ENCODE results near the gene RTTN. TPM values are rescaled to one million over a fixed set of nuclear protein-coding genes. Genes with fewer than 3 reads are reported as not detected.
A peak's percentile ranks its signal among the peaks of the same experiment; 100 is the strongest.

RTTN gene
- total RNA-seq, 1 experiment from 2014 or later: 25.9 TPM

- BruUV-seq (replicated peaks): no TSS peak
These were observed 223.5 kb downstream of the RTTN start for GRCh38 chr18:69981948-69982347.

GRCh38 chr18:69980982-69981804 lies 224.3 kb downstream of the RTTN start:
- no peak for TF ChIP-seq EZH2 (IDR thresholded peaks at IDR 0.05; ENCODE audit: borderline replicate concordance, low read depth, low read length, poor library complexity, severe bottlenecking)
- TF ChIP-seq, protein P1, sequence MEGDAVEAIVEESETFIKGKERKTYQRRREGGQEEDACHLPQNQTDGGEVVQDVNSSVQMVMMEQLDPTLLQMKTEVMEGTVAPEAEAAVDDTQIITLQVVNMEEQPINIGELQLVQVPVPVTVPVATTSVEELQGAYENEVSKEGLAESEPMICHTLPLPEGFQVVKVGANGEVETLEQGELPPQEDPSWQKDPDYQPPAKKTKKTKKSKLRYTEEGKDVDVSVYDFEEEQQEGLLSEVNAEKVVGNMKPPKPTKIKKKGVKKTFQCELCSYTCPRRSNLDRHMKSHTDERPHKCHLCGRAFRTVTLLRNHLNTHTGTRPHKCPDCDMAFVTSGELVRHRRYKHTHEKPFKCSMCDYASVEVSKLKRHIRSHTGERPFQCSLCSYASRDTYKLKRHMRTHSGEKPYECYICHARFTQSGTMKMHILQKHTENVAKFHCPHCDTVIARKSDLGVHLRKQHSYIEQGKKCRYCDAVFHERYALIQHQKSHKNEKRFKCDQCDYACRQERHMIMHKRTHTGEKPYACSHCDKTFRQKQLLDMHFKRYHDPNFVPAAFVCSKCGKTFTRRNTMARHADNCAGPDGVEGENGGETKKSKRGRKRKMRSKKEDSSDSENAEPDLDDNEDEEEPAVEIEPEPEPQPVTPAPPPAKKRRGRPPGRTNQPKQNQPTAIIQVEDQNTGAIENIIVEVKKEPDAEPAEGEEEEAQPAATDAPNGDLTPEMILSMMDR (conservative IDR thresholded peaks at IDR 0.05; ENCODE audit: low read depth, low read length): no peak
- no peak overlapping the region for H3K4me3 ChIP-seq (ENCODE audit: low read depth, low read length, poor library complexity, severe bottlenecking)
- H3K36me3 ChIP-seq (ENCODE audit: insufficient read depth, low read length, poor library complexity, severe bottlenecking): no peaks in the 10 kb centered on the region
- no peak overlapping the region for H3K27ac ChIP-seq (ENCODE audit: low read depth, low read length, poor library complexity, severe bottlenecking)
- no peaks in the 10 kb centered on the region for H3K27me3 ChIP-seq (replicated peaks; ENCODE audit: insufficient read depth, low read depth, low read length, poor library complexity)
- peaks cover 8% of the 10 kb centered on the region for H3K9me3 ChIP-seq (ENCODE audit: low read depth, low read length, poor library complexity, severe bottlenecking)
- CTCF ChIA-PET: no interaction called here
- BruUV-seq (replicated peaks): no TSS peak
- peak; percentile 12 for DNase-seq (ENCODE audit: low spot score)
- intact Hi-C loops (cut with micrococcal nuclease; ENCODE audit: unreplicated experiment): no loop called here
- peaks cover 6% of the 10 kb centered on the region for H3K4me1 ChIP-seq (ENCODE audit: insufficient read depth, low read length, poor library complexity, severe bottlenecking)
- POLR2A ChIA-PET (ENCODE audit: low non-redundant PET): no interaction called here

More at GRCh38 chr18:69981948-69982347, 223.5 kb downstream of the RTTN start:
- TF ChIP-seq, protein P1 (conservative IDR thresholded peaks at IDR 0.05; ENCODE audit: low read depth, low read length): no peak
- TF ChIP-seq EZH2 (IDR thresholded peaks at IDR 0.05; ENCODE audit: borderline replicate concordance, low read depth, low read length, poor library complexity, severe bottlenecking): no peak
- intact Hi-C loops (cut with micrococcal nuclease; ENCODE audit: unreplicated experiment): no loop called here
- POLR2A ChIA-PET (ENCODE audit: low non-redundant PET): no interaction called here
- Histone ChIP-seq H3K4me1 (ENCODE audit: insufficient read depth, low read length, poor library complexity, severe bottlenecking) (peaks cover 6% of the 10 kb centered on the region), H3K4me3 (ENCODE audit: low read depth, low read length, poor library complexity, severe bottlenecking) (no peak overlapping the region), H3K36me3 (ENCODE audit: insufficient read depth, low read length, poor library complexity, severe bottlenecking) (no peaks in the 10 kb centered on the region), H3K27me3 (replicated peaks; ENCODE audit: insufficient read depth, low read depth, low read length, poor library complexity) (no peaks in the 10 kb centered on the region), H3K9me3 (ENCODE audit: low read depth, low read length, poor library complexity, severe bottlenecking) (peaks cover 4% of the 10 kb centered on the region), H3K27ac (ENCODE audit: low read depth, low read length, poor library complexity, severe bottlenecking) (no peak overlapping the region)
- DNase-seq (ENCODE audit: low spot score): no peak
- CTCF ChIA-PET: interaction anchor here (0.6 kb wide), 1 partner anchor 1584 kb away, joined by 8 read pairs; no protein-coding TSS in a partner anchor

DNA sequence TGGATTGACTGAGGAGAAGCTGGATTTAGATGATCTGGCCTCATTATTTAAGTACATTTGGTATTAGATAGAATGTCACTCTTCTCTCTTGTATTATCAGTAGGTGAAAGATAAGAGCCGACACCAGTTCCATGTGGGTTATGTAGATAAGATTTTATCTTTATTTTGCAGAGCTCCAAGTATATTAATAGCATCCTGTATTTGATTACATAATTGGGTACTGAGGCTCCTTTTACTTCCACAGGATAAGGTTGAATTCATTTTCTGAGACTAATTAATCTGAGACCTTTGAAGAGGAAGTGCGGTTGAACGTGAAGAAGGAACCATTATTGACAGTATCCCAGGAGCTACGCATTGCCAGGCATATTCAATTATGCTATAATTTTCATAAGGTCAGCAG lies 225.0 kb downstream of the RTTN start:
- BruUV-seq (replicated peaks): no TSS peak
- Histone ChIP-seq H3K27me3 (replicated peaks; ENCODE audit: insufficient read depth, low read depth, low read length, poor library complexity) (no peaks in the 10 kb centered on the region), H3K4me1 (ENCODE audit: insufficient read depth, low read length, poor library complexity, severe bottlenecking) (peaks cover 6% of the 10 kb centered on the region), H3K27ac (ENCODE audit: low read depth, low read length, poor library complexity, severe bottlenecking) (no peak overlapping the region), H3K4me3 (ENCODE audit: low read depth, low read length, poor library complexity, severe bottlenecking) (no peak overlapping the region), H3K9me3 (ENCODE audit: low read depth, low read length, poor library complexity, severe bottlenecking) (peaks cover 8% of the 10 kb centered on the region), H3K36me3 (ENCODE audit: insufficient read depth, low read length, poor library complexity, severe bottlenecking) (no peaks in the 10 kb centered on the region)
- intact Hi-C loops (cut with micrococcal nuclease; ENCODE audit: unreplicated experiment): no loop called here
- CTCF ChIA-PET: no interaction called here
- no peak for DNase-seq (ENCODE audit: low spot score)
- TF ChIP-seq, protein P1 (conservative IDR thresholded peaks at IDR 0.05; ENCODE audit: low read depth, low read length): no peak
- TF ChIP-seq EZH2 (IDR thresholded peaks at IDR 0.05; ENCODE audit: borderline replicate concordance, low read depth, low read length, poor library complexity, severe bottlenecking): no peak
- POLR2A ChIA-PET (ENCODE audit: low non-redundant PET): interaction anchor here (0.6 kb wide), 1 partner anchor 22 kb away, joined by 3 read pairs; no protein-coding TSS in a partner anchor
